ENCODE measurements around the gene CHST11.
"Not testable (repeated sequence)": the region's sequence is repeated elsewhere in the genome, so short reads cannot be mapped to it uniquely, and the experiment has no call there.

The CHST11 gene

DNA sequence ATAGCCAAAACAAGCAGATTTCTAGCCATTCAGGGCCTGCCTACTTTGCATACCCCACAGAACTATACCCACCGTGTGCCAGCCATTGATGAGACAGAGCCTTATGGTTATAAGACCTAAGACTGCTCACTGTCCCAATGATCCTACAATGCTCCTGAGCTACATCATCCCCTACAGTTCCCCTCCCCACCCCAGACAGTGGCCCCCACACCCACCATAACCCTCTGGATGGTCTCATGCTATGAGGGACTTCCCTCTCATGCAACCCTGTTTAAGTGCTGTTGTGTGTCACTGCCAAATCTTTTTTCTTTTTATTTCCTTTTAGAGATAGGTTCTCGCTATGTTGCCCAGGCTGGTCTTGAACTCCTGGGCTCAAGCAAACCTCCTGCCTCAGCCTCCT lies 75.9 kb downstream of the CHST11 start:
- no peak for DNase-seq

DNA sequence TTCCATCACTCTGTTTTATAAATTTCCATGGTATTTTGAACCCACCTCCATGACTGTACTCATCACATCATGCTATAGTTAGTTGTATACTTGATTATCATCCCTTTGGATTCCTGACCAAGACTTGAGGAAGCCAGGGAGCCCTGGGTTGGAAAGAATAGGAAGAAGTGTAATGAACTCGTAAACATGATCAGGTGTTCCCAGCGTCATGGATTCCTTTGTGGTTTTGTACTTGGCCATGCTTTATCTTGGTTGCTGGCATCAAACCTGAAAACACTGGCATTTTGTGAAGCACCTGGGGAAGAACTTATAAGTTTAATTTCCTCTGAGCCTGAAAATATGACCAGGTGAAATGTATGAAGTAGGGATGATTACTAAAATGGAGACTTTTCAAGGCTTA lies 76.4 kb downstream of the CHST11 start:
- no peak for DNase-seq

DNA sequence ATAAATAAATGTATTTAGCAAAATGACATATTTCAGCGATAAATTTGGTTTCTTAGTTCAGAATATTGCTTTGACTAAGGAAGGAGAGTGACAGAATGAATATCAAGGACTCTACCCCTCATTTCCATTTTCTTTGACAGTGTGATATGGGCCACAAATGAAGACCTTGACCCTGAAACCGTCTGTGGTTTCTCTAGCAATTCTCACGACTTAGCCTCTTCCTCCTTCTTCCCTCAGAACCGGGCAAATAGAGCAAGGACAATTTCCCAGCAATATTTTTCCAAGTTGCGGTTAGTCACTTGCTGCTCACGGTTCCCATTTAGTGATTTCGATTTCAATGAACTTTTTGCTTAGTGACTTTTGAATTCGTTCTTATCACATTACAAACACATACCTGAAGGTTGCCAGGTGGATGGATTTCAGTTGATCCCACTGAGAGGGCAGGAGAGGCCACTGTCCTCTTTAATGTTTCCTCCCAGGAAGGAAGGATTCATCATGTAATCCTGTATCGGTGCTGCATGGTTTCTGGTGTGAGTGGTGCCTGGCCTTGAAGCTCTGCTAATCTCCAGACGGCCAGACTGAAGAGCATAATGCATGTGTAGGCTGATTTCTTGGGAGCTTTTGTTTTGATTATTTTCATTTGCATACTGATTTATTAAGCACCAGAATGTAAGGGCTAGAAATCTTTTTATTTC lies 77.6 kb downstream of the CHST11 start:
- DNase-seq = no peak

DNA sequence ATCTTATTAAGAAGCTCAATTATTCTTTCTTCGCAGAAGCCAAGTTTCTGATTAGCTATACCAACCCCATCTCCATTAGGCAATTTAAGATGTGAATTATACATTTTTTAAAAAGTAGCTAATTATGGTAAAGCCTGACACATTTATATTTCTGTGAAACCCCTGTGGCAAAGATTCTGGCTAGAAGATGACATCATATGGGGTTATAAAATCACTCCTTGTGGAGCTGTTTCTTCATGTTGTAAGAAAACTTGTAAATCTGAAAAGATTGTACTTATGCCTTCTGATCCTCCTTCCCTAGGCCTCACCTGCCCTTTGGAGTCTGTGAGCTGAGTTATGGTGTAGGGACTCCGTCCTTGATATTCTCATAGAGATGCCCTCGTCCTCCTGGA lies 78.1 kb downstream of the CHST11 start:
- no peak for DNase-seq

DNA sequence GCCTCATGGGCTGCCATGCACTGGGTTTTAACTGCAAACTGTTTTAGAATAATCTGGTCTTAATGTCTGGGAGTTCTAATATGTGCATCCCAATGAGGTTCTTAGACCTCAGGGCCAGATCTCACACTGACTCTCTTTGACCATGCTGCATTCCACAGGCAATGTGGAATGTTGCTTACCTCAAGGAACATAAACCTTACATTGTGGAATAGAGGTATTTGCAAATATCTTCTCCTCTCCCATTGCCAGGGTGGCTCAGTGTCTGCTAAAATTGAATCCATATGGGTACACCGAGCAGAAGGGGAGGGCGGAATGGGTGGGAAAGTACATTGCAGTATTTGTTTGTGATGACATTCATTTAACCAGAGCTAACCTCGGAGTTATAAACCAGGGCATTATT lies 78.6 kb downstream of the CHST11 start:
- DNase-seq = no peak

DNA sequence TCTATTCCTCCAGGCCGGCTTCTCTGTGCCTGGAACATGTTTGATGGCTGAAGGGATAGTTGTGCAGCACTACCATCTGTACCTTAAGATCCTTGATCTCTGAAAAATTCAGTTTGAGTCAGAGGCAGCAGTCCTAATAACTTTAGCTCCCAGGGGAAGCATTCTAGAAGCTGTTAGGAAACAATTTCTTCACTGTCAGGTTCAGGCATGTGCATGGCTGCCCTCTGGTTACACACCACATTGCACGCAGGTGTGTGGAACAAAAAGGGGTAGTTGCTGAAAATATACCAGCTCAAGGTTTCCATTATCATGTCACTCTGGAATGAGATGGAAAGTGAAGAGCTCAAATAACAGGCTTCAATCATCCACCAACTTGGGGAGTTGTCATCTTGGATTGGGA lies 80.1 kb downstream of the CHST11 start:
- DNase-seq = no peak

DNA sequence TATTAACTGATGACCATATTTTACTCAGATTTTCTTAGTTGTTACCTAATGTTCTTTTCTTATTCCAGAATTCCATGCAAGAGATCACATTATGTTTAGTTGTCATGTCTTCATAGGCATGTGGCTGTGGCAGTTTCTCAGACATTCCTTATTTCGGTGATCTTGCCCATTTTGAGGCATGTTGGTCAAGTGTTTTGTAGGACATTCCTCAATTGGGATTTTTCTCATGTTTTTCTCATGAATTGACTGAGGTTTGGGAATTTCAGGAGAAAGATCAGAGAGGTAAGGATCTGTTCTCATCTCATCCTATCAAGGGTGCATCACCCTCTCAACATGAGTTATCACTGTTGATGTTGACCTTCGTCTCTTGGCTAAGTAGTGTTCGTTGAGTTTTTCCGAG lies 81.3 kb downstream of the CHST11 start:
- no peak for DNase-seq

DNA sequence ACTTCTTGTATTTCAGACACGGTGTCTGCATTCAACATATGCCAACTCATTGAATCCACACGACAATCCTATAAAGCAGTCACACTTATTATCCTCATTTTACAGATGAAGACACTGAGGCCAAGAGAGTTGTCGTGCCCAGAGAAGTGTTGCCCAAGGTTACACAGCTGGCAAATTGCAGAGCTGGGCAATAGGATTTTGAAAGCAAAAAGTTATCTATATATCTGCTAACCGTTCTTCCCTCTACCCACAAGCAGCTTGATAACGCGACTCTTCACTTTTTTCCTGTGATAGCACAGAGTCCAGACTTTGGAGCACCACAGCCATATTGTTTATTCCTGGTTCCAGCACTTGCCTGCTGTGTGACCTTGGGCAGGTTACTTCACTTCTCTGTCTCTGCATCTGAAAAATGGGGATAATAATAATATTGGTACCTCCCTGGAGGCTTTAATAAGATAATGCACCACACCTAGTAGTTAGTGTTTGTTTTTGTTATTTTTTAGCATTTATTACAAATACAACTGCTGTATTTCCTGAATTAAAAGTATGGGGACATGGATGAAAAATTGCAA lies 82.2 kb downstream of the CHST11 start:
- no peak for DNase-seq

DNA sequence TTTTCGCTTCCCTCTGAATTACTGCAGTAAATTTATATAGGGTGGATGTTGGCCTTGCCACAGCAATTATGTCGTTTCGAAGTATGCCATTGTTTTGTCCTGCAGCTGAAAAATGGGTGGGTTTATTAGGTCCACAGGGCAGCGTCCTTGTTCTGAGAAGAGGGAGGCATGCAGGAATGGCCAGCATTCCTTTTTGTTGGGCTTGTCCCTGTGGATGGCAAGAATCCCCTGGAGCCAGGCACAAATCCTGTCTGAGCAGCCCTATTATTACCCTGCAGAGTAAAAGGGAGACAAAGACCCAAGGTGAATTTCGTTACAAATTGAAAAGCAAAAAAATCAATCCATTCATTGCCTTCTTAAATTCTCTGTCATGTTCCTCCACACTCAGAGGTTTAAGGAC lies 88.1 kb downstream of the CHST11 start:
- DNase-seq = peak; percentile 44

DNA sequence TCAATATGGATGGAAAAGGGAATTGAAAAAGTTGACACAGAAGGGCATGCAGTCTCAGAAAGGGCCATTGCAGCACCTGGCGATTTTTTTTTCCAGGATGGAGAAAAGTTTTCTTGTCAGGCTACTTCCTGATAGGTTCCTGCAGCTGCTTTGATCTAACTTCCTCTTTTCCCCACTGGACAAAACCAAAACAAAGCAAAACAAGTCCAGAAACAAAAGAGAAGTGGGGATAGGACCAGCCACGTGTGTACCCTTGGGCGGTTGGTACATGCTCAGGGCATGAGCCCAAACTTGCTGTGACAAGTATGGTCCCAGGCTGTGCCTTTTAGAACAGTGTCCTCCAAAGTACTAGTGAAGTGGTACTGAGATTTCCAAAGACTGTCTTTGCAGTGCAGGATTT lies 89.8 kb downstream of the CHST11 start:
- DNase-seq = no peak

DNA sequence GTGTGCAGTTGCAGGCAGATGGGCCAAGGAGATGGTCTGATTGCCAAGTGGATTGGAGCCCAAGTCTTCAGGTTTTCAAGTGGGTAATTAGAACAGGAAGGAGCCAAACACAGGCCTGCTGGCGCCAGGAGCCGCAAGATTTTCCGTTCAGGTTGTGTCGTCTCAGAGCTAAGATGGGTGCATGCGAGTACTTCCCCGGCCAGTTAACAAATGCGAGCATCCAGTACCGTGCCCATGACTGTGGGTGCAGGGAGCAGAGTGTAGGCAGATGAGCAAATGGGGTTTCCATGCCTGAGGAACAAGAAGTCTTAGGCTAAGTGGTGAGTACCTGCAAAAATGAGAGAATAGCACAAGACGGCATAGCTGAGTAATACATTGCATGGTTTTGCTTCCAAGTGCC lies 90.5 kb downstream of the CHST11 start:
- peak; percentile 73 for DNase-seq

DNA sequence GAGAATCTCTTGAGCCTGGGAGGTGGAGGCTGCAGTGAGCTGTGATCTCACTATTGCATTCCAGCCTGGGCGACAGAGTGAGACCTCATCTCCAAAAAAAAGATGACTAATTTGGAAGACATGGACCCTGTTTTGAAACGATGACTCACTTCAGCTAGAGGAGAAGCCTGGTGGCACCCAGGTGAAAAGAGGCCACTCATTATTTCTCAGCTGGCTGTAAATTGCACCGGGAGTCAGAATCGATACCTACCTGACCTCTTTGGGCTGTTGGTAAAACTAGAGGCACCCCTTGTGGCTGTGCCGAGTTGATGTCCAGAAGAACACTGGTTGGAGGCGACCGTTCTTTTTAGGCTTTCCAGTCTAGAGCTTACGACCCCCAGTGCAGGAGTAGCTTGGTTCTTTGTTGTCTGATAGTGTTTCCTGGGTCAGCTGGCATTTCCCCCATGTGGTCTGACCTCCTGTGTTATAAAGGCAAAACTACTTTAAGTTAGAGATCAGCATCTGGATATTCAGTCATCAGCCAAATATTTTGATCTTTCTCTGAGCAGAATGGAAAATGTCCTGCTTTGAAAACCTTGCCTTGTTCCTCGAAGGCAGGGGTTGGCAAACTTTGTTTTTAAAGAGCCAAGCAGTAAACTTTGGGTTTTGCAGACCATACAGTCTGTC lies 93.2 kb downstream of the CHST11 start:
- DNase-seq = no peak

DNA sequence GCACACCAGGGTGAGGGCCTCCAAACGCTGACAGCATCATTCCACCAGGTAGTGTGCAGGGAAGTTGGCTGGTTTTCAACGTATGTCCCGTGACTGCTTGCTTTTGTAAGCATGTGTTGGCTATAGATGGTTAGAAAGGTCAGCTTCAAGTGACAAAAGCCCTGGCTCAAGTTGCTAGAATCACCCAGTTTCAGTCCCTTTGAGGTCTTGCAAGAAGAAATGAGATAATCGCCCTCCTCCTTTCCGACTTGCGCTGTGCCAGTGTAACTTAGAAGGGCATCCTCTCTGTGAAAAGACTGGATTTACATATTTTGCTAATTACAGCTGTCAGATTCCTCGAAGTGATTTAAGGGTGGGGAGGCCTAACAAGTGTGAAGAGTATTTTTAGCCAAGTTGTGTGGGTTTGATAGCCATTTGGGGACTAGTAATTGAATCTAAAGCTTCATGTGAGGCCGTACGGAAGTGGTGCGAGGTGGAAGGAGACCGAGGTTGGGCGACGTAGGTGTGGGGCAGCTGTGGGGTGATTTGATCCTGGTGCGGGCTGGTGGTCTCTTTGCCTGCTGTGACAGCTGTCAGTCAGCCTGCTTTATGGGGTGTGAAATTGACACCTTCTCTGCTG lies 94.7 kb downstream of the CHST11 start:
- DNase-seq = no peak

DNA sequence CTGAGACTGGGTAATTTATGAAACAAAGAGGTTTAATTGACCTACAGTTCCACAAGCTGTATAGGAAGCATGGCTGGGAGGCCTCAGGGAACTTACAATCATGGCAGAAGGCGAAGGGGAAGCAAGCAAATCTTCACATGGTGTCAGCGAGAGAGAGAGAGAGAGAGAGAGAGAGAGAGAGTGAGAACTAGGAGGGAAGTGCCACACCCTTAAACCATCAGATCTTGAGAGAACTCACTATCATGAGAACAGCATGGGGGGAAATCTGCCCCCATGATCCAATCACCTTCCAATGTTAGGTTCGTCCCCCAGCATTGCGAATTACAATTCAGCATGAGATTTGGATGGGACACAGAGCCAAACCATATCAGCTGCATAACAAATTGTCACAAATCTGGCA lies 96.7 kb downstream of the CHST11 start:
- no peak for DNase-seq

DNA sequence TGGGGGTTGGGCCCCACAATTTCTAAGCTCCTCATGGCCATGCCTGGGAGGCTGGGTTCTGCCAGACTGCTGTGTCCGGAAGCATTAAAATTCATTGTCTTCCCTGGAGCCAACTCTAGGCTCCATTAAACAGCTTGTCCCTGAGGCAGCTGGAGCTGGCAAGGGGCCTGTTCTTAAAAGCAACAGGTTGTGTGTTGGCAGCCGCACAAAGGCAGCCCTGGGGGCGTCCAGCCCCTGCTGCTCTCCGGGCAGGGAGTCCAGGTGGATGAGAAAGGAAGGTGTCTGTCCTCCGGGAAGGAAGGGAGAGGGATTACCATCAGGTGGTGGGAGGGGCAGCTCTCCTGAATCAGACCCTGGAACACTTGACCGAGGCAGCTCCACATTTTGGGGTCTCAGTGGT lies 98.9 kb downstream of the CHST11 start:
- no peak for DNase-seq

DNA sequence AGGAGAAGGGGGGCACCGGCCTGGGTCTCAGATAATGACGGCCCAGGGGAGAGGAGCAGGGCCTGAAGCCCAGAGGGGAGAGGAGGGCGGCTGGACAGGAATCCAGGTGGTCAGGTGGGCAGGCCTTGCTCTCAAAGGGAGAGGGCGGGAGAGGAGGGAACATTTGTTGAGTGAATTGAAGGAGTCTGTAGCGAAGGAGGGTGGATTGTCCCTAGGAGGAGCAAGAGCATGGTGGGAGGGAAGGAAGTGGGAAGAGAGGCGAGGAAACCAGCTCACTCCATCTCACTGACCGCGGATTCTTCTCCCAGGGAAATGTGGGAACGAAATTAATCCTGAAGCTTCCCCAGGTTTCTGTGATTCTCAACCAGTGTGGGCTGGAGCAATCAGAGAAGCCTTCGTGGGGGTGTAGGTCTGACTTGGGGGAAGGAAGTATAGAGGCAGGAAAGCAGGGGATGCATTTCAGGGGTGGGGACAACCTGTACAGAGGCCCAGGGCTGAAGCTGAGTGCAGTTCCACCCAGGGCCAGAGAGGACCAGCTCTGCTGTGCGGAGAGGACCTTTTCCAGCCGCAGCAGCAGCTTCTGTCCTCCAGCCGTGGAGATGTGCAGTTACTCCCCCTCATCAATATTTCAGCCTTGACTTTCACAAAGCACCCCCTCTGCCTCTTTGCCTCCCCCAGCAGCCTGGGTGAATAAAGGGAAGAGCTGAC lies 100.9 kb downstream of the CHST11 start:
- DNase-seq = no peak

DNA sequence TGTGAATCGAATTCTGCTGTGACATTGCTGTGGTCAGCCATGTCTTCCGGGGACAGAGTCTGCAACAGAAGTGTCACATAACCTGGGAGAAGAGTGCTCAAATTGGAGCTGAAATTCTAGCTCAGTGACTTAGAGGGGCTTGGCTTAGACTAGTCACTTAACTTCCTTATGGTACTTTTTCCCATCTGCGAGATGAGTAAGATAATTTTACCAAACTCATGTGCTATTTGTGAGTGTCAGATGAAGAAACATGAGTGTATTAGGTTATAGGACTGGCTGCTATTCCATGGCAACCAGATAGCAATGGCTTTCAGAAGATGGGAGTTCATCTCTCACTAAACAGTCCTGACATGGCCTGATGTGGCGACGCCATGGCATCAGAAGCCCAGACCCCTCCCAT lies 104.1 kb downstream of the CHST11 start:
- DNase-seq = no peak

DNA sequence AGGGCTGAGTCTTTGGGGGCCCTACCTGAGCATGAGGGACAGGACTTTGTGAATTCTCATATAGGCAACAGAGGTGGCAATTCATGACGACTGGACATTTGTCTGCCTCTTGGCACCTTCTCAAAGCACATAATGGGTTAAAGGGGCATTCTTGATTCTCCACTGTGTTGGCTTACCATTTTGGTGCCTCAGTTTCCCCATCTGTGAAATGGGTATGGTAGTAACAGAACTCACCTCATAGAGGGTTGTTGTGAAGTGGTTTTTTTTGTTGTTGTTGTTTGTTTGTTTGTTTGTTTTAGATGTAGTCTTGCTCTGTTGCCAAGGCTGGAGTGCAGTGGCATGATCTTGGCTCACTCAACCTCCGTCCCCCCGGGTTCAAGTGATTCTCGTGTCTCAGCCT lies 106.0 kb downstream of the CHST11 start:
- no peak for DNase-seq

DNA sequence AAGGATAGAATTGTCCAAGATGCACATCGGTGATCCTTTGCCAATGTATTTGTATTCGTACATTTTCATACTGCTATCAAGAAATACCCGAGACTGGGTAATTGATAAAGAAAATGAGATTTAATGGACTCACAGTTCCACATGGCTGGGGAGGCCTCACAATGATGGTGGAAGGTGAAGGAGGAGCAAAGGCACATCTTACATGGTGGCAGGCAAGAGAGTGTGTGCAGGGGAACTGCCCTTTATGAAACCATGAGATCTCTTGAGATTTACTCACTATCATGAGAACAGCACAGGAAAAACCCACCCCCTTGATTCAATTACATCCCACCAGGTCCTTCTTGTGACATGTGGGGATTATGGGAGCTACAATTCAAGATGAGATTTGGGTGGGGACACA lies 107.9 kb downstream of the CHST11 start:
- not testable (repeated sequence) for DNase-seq

DNA sequence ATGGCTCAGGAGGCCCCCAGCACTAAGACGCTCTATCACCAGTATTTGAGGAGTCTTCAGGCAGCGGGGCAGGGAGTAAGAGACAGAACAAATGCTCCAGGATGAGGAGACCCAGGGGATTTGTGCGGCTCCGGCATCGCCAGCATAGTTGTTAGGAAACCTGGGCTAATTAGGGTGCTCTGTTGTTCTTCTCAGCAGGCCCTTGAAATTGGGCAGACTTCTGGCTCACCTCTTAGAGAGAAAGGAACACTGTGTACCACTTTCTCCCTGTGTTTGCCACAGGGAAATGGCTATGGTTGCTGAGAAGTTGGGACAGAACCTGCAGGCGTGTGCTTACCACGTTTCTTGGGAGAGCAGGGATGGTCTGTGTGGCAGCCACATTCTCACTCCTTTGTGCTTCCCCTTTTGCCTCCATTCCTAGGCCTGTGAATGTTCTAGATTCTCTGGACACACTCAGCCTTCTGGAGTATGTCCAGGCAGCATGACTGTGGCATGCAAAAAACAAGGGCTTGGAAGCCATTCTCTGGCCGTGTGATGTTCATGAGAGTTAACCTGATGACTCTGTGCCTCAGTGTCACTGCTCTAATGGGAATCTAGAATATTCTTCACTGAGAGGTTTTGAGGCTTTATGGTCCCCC lies 109.0 kb downstream of the CHST11 start:
- no peak for DNase-seq

DNA sequence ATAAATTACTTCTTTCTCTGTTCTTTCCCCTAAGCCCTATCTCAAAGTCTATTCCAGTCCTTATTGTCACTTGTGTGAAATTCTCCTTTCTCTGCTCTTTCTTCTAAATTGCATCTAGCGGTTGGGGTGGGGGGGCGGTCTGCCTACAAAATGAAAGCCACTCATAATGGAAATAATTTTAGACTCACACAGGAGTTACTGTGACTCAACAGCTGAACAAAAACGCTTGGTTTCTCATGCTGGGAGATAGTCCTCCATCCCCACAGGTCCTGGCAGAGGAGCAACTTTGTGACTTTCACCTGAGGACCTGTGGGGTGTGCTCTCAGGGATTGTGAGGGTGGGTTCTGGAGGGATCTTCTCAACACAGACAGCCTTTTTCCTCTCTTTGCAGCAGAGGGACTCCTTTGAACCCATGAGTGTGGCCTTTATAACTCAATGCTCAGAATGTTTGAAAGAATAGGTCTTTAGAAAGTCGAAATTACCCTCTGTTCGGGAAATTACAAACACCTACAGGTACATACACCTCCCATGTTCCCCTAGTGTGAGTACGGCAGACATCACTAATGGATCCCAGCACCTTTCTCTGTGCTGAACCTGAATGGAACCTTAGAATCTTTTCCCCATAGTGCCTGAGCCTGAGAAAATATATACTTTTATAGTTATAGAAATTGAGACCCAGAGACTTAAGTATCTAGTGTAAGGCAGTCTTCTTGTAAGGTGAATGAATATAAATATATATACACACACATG lies 109.7 kb downstream of the CHST11 start:
- DNase-seq = no peak

DNA sequence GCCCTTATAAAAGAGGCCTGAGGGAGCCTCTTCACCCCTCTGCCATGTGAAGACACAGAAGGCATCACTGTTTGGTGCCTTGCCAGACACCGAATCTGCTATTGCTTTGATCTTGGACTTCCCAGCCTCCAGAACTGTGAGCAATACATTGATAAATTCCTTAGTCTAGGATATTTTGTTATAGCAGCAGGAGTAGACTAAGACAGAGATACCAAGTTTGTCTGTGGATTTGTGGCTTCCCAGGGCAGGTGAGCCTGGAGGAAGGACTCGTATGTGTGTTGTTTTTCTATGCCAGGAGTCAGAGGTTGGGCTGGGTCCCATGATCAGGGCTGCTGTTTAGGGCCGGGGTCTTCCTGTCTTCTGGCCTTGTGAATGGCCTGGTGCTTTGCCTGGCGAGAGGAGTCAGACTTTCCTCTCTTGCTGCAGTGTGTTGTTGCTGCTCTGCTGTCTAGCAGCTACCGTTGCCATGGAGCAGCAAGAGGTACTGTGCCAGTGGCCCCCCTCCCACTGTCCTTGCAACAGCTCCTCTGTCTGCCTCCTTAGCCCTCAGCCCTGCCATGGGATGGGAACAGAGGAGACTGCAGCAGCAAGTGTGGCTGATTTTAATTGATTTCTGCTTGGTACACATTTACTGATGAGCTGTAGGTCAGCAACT lies 111.2 kb downstream of the CHST11 start:
- no peak for DNase-seq
